Suprapubic skin (tissue), 4 donors: ENCODE results near the gene SLC25A46.

Source experiments
- EP300 ChIP-seq: sonication (generic); formaldehyde crosslinking; IDR thresholded peaks from one replicate; pipeline ENCODE4 v1.6.1; 2017; ENCODE audit warnings: antibody characterized with exemption
- POLR2A ChIP-seq, 2 donors: fragments of 450-650 bp; IDR thresholded peaks; one replicate each; pipeline ENCODE4 v1.6.1; 2017; ENCODE audit warnings: antibody characterized with exemption in 2 of 2, mild to moderate bottlenecking in 2 of 2, moderate library complexity in 2 of 2
- POLR2AphosphoS5 ChIP-seq, 3 donors: sonication (generic); formaldehyde crosslinking; IDR thresholded peaks; one replicate each; pipeline ENCODE4 v1.6.1; 2017; ENCODE audit warnings: antibody characterized with exemption in 3 of 3
- TF ChIP-seq, protein P1 (sequence below), 2 donors: fragments of 200-600 bp in 1 of 2; fragments of 450-650 bp in 1 of 2; sonication (generic) in 1 of 2; IDR thresholded peaks; one replicate each; pipeline ENCODE4 v1.5.1; 2016 to 2019; ENCODE audit warnings: antibody characterized with exemption in 2 of 2, mild to moderate bottlenecking in 1 of 2, moderate library complexity in 1 of 2

DNA sequence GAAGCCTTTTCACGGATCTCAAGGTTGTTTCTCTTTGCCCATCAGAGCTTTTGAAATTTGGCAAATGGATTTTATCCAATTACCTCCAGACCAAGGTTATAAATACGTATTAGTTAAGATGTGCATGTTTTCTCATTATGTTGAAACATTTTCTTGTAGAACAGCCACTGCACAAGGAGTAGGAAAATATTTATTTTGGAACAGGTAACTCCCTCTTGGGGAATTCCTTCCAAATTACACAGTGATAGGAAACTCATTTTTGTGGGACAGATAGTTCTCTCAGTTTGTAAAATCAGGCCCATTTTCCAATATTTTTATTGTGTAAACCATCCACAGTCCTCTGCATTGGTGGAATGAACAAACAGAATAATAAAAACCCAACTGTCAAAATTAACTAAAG lies 35.3 kb upstream of the SLC25A46 start:
- TF ChIP-seq, protein P1, sequence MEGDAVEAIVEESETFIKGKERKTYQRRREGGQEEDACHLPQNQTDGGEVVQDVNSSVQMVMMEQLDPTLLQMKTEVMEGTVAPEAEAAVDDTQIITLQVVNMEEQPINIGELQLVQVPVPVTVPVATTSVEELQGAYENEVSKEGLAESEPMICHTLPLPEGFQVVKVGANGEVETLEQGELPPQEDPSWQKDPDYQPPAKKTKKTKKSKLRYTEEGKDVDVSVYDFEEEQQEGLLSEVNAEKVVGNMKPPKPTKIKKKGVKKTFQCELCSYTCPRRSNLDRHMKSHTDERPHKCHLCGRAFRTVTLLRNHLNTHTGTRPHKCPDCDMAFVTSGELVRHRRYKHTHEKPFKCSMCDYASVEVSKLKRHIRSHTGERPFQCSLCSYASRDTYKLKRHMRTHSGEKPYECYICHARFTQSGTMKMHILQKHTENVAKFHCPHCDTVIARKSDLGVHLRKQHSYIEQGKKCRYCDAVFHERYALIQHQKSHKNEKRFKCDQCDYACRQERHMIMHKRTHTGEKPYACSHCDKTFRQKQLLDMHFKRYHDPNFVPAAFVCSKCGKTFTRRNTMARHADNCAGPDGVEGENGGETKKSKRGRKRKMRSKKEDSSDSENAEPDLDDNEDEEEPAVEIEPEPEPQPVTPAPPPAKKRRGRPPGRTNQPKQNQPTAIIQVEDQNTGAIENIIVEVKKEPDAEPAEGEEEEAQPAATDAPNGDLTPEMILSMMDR (IDR thresholded peaks at IDR 0.05), result no peak
- no peak for TF ChIP-seq POLR2A (IDR thresholded peaks at IDR 0.05)
- no peak for TF ChIP-seq EP300
- no peak for TF ChIP-seq POLR2AphosphoS5 (IDR thresholded peaks at IDR 0.05)
